Testis (tissue), 2 donors: Measurements from ENCODE around the gene SPON1.

Experiments
- CTCF ChIP-seq, 3 experiments: fragments of 450-650 bp in 2 of 3; fragments of 200-600 bp in 1 of 3; sonication (generic) in 1 of 3; IDR thresholded peaks; one replicate each; pipeline ENCODE4 v1.5.1; 2016 to 2019; ENCODE audit warnings: antibody characterized with exemption in 3 of 3, mild to moderate bottlenecking in 2 of 3, moderate library complexity in 1 of 3
- POLR2A ChIP-seq: fragments of 450-650 bp; IDR thresholded peaks from one replicate; pipeline ENCODE4 v1.6.1; 2017; ENCODE audit warnings: antibody characterized with exemption, mild to moderate bottlenecking, moderate library complexity

GRCh38 chr11:14242733-14243132, 280.2 kb downstream of the SPON1 start:
- TF ChIP-seq POLR2A (no peak), CTCF (IDR thresholded peaks at IDR 0.05) (no peak)
